GM23248 (cell line): ENCODE data around the gene QSOX2.

ENCODE experiments used
- EZH2 ChIP-seq: fragments of 200-600 bp; sonication (generic); IDR thresholded peaks from 2 replicates; pipeline ENCODE4 v1.6.1; 2018; ENCODE audit warnings: antibody characterized with exemption, mild to moderate bottlenecking; ENCODE audit not compliant: insufficient read depth, poor library complexity, severe bottlenecking
- EZH2phosphoT487 ChIP-seq: fragments of 200-600 bp; sonication (generic); IDR thresholded peaks from 2 replicates; pipeline ENCODE4 v1.6.1; 2018; ENCODE audit warnings: antibody characterized with exemption, moderate library complexity, mild to moderate bottlenecking, low read depth; ENCODE audit not compliant: insufficient read depth

GRCh38 chr9:136270173-136270705 is 24.6 kb upstream of the QSOX2 start:
- TF ChIP-seq EZH2 (no peak), EZH2phosphoT487 (no peak)
